T47D (cell line): ENCODE data around the gene PYGO1.
"Not testable (repeated sequence)": the region's sequence is repeated elsewhere in the genome, so short reads cannot be mapped to it uniquely, and the experiment has no call there.

Experiments
- DNase-seq, 2 experiments: peaks; one replicate each; pipeline versions ENCODE4 v3.0.0 to v3.0.0-alpha.2; 2011 to 2012; ENCODE audit warnings: low read depth in 1 of 2, low spot score in 1 of 2
- JUND ChIP-seq: IDR thresholded peaks from 2 replicates; pipeline ENCODE4 v1.6.1; 2012; ENCODE audit warnings: low read depth
- in situ Hi-C: cut with HindIII; loops from 2 replicates; pipeline ENCODE4 v1.10.0; 2016; ENCODE audit warnings: low sequenced_read_pairs, low pct_unique_long_range_greater_than_20kb

Gene PYGO1

GRCh38 chr15:55515491-55515890, 72.7 kb downstream of the PYGO1 start:
- TF ChIP-seq JUND = no peak
- no peak for DNase-seq
- in situ Hi-C loops = no loop called here

GRCh38 chr15:55514414-55514850, 73.7 kb downstream of the PYGO1 start:
- DNase-seq = peak in 1 of 2 experiments; percentile 20
- no peak for TF ChIP-seq JUND
- in situ Hi-C loops = no loop called here

GRCh38 chr15:55513621-55514413, 74.3 kb downstream of the PYGO1 start:
- DNase-seq = peak in 1 of 2 experiments; percentile 54
- in situ Hi-C loops = not testable (repeated sequence)

GRCh38 chr15:55513152-55513551, 75.0 kb downstream of the PYGO1 start:
- no peak for DNase-seq
- TF ChIP-seq JUND = no peak
- in situ Hi-C loops = no loop called here

- TF ChIP-seq JUND = no peak
- DNase-seq = no peak
- in situ Hi-C loops = no loop called here
These were observed 80.6 kb downstream of the PYGO1 start for GRCh38 chr15:55507567-55507966.

- DNase-seq, in situ Hi-C loops: not testable (repeated sequence)
These were observed 82.7 kb downstream of the PYGO1 start for GRCh38 chr15:55505407-55505806.

- TF ChIP-seq JUND = no peak
- no peak for DNase-seq
- in situ Hi-C loops = no loop called here
These were observed 89.0 kb downstream of the PYGO1 start for GRCh38 chr15:55499151-55499550.

GRCh38 chr15:55498109-55498938, 89.8 kb downstream of the PYGO1 start:
- in situ Hi-C loops = not testable (repeated sequence)
- peak; percentile 80 to 89 for DNase-seq

GRCh38 chr15:55496716-55497115, 91.4 kb downstream of the PYGO1 start:
- DNase-seq = no peak
- in situ Hi-C loops = no loop called here
- TF ChIP-seq JUND = no peak

GRCh38 chr15:55494931-55495330, 93.2 kb downstream of the PYGO1 start:
- in situ Hi-C loops = no loop called here
- DNase-seq = no peak
- no peak for TF ChIP-seq JUND

- in situ Hi-C loops, DNase-seq: not testable (repeated sequence)
These were observed 99.1 kb downstream of the PYGO1 start for GRCh38 chr15:55488952-55489600.
